C4-2B (cell line): Measurements from ENCODE around the gene POLE3.
"Not testable (repeated sequence)": the region's sequence is repeated elsewhere in the genome, so short reads cannot be mapped to it uniquely, and the experiment has no call there.

Source experiments
- H3K27ac ChIP-seq: fragments of 450-650 bp; 2 replicates; pipeline ENCODE4 v1.5.1; 2017
- CTCF ChIP-seq: fragments of 450-650 bp; conservative IDR thresholded peaks from 2 replicates; pipeline ENCODE4 v1.5.1; 2017; ENCODE audit warnings: mild to moderate bottlenecking
- ZFX ChIP-seq: fragments of 450-650 bp; IDR thresholded peaks from 2 replicates; pipeline ENCODE4 v1.6.1; 2017

Gene POLE3

GRCh38 chr9:113421726-113422125 lies 11.3 kb upstream of the POLE3 start:
- no peak for TF ChIP-seq CTCF
- no peak for TF ChIP-seq ZFX
- H3K27ac ChIP-seq = no peak overlapping the region

GRCh38 chr9:113417370-113417769 lies 6.9 kb upstream of the POLE3 start:
- H3K27ac ChIP-seq = no peak overlapping the region
- TF ChIP-seq CTCF = no peak
- no peak for TF ChIP-seq ZFX

DNA sequence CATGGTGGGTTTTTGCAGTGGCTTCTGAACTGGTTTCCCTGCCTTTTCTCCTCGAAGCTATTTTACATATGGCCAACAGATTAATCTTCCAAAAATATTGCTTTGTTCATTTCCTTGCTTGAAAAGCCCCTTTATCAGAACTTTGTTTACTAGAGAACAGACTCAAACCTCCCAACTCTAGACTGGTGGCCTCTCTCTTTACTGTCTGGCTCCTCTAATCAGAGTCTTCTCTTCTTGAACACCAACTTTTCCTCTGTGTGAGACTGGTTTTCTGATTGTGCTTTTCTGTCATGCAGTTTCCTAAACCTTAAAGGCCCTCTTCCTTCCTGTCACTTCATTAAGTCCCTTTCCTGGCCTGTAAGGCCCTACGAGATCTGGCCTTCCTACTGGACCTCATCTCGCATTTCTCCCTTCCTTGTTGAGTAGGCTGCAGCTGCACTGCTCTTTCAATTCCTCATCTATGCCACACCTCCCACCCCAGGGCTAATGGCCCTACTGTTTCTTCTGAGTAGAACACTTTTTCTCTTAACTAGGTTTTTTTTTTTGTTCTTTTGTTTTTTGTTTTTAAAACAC lies 5.8 kb upstream of the POLE3 start:
- no peak overlapping the region for H3K27ac ChIP-seq

GRCh38 chr9:113409883-113410206 lies 630 bp downstream of the POLE3 start:
- peak overlapping the region; percentile 95 for H3K27ac ChIP-seq

More for the DNA sequence above, 5.8 kb upstream of the POLE3 start:
- TF ChIP-seq CTCF (no peak), ZFX (no peak)

DNA sequence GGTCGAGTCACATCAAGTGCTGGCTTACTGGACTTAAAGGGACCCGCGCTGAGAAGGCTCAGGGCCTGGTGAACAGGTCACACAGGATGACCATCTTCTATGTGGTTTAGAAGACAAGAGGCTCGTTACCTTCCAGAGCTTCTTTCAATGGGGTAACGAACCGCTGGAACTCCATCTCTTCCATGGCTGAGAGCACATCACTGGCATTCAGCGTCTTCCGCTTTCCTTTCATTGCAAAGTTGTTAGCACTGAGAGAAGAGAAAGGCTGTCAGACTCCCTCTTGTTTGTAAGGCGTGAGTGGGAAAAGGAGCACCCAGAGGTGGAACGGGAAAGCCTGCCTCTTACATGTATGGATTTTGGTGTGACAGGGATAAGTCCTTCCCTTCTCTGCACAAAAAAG lies 994 bp downstream of the POLE3 start:
- H3K27ac ChIP-seq = peak overlapping the region; percentile 95
- TF ChIP-seq ZFX = no peak
- no peak for TF ChIP-seq CTCF

More at GRCh38 chr9:113409883-113410206, 630 bp downstream of the POLE3 start:
- peak; percentile 43; the same call in 1 of the 2 replicates for TF ChIP-seq ZFX
- no peak for TF ChIP-seq CTCF

DNA sequence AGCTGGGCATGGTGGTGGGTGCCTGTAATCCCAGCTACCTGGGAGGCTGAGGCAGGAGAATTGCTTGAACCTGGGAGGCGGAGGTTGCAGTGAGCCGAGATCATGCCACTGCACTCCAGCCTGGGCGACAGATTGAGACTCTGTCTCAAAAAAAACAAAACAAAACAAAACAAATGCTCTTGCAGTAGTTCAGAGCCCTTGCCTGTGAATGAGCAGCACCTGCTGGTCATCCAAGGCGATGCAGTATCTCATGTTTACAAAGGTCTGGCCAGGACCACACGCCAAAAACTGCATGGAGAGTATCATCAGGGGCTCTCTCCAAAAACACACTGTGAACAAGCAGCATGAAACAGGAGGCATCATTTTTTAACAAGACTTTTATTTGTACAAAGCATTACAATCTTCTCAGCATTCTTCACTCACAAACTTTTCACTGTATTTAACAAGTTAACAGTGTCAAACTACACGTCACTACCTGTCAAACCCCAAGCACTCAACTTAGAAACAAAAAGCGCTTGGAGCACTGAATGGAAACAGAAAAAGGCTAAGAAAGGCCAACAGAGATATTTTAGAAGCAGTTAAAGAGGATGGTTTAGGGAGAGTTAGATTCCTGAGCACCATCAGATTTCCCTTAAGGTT lies 3.5 kb downstream of the POLE3 start:
- peak; percentile 93 for TF ChIP-seq CTCF
- not testable (repeated sequence) for H3K27ac ChIP-seq

- H3K27ac ChIP-seq = not testable (repeated sequence)
Measured at GRCh38 chr9:113406353-113406752, 4.1 kb downstream of the POLE3 start.

- no peak overlapping the region for H3K27ac ChIP-seq
- TF ChIP-seq CTCF = no peak
- no peak for TF ChIP-seq ZFX
Measured at GRCh38 chr9:113403646-113404045, 6.8 kb downstream of the POLE3 start.
